NCI-H82 (cell line): ENCODE measurements around the gene DMWD.

Experiments used
- DNase-seq: peaks from one replicate; lab custom pipeline; 2025; lab: John Stamatoyannopoulos, UW

The DMWD gene

GRCh38 chr19:45785781-45786532 lies 6.7 kb downstream of the DMWD start:
- DNase-seq, result no peak

GRCh38 chr19:45785097-45785496 lies 7.5 kb downstream of the DMWD start:
- DNase-seq, result no peak

GRCh38 chr19:45784096-45784495 lies 8.5 kb downstream of the DMWD start:
- no peak for DNase-seq

GRCh38 chr19:45782820-45783785 lies 9.5 kb downstream of the DMWD start:
- DNase-seq, result no peak

- DNase-seq, result no peak
These were observed 10.4 kb downstream of the DMWD start, which contains the start of gene DMPK for GRCh38 chr19:45782162-45782691. Gene DMPK (minus strand): TSS chr19:45782490. CDS start chr19:45782352, 138 bp downstream.

GRCh38 chr19:45781214-45782161 lies 11.2 kb downstream of the DMWD start:
- no peak for DNase-seq

- DNase-seq, result no peak
These were observed 12.0 kb downstream of the DMWD start for GRCh38 chr19:45780448-45781213.

GRCh38 chr19:45780146-45780447 lies 12.5 kb downstream of the DMWD start:
- no peak for DNase-seq

GRCh38 chr19:45779231-45780145 lies 13.2 kb downstream of the DMWD start:
- DNase-seq, result peak; percentile 94

GRCh38 chr19:45778010-45778661 lies 14.5 kb downstream of the DMWD start:
- no peak for DNase-seq

- DNase-seq, result no peak
These were observed 15.2 kb downstream of the DMWD start for GRCh38 chr19:45777395-45777961.

GRCh38 chr19:45774765-45775164 lies 17.9 kb downstream of the DMWD start:
- DNase-seq, result peak; percentile 34

GRCh38 chr19:45773384-45773783 lies 19.3 kb downstream of the DMWD start:
- no peak for DNase-seq

- DNase-seq, result no peak
These were observed 19.7 kb downstream of the DMWD start for GRCh38 chr19:45772912-45773311.

- no peak for DNase-seq
These were observed 20.4 kb downstream of the DMWD start for GRCh38 chr19:45772130-45772840.

- no peak for DNase-seq
These were observed 21.2 kb downstream of the DMWD start for GRCh38 chr19:45771311-45771933.

GRCh38 chr19:45770192-45771101 lies 22.2 kb downstream of the DMWD start:
- peak; percentile 100 for DNase-seq
